HEK293 (cell line): ENCODE data around the gene WHRN.

ENCODE experiments used
- CTCF ChIA-PET: fragments of 350-600 bp; formaldehyde crosslinking; extraction: SDS; loops from one replicate; lab custom pipeline; 2021; ENCODE audit warnings: antibody characterized with exemption; lab: Yijun Ruan, JAX
- POLR2A ChIA-PET: fragments of 300-600 bp; formaldehyde crosslinking; extraction: SDS; loops from one replicate; lab custom pipeline; 2020; ENCODE audit warnings: antibody characterized with exemption, inconsistent platforms; lab: Yijun Ruan, JAX
- H3K27ac ChIP-seq: fragments of 200-500 bp; sonication (Bioruptor generic); 2 replicates; pipeline ENCODE4 v1.5.1; 2014; ENCODE audit warnings: low read depth, low read length, control low read depth, inconsistent platforms; ENCODE audit errors: extremely low read depth
- H3K36me3 ChIP-seq, 2 experiments: fragments of 200-500 bp in 1 of 2; sonication (Bioruptor generic) in 1 of 2; 1 replicate in 1 of 2; 2 replicates in 1 of 2; pipeline ENCODE4 v1.5.1; 2014 to 2017; ENCODE audit warnings: inconsistent platforms in 2 of 2, low read length in 2 of 2; ENCODE audit not compliant: control insufficient read depth in 2 of 2, insufficient read depth in 1 of 2
- H3K4me1 ChIP-seq: fragments of 200-500 bp; sonication (Bioruptor generic); 2 replicates; pipeline ENCODE4 v1.5.1; 2014; ENCODE audit warnings: mild to moderate bottlenecking, low read length, inconsistent platforms; ENCODE audit not compliant: control insufficient read depth, insufficient read depth
- H3K4me3 ChIP-seq: 2 replicates; pipeline ENCODE4 v1.5.1; 2011; ENCODE audit warnings: low read depth, mild to moderate bottlenecking, control low read depth, low read length, moderate library complexity
- H3K9me3 ChIP-seq: fragments of 200-500 bp; sonication (Bioruptor generic); 2 replicates; pipeline ENCODE4 v1.5.1; 2014; ENCODE audit warnings: low read depth, low read length, inconsistent platforms; ENCODE audit not compliant: control insufficient read depth, insufficient read depth
- PRDM10 ChIP-seq: fragments of 450-650 bp; formaldehyde crosslinking; IDR thresholded peaks from 2 replicates; pipeline ENCODE4 v1.5.1; 2016; ENCODE audit warnings: missing biosample characterization, missing genetic modification characterization
- ZBTB10 ChIP-seq: fragments of 450-650 bp; formaldehyde crosslinking; IDR thresholded peaks from 2 replicates; pipeline ENCODE4 v1.5.1; 2016; ENCODE audit warnings: missing biosample characterization, missing genetic modification characterization
- ZNF266 ChIP-seq: fragments of 450-650 bp; formaldehyde crosslinking; IDR thresholded peaks from 2 replicates; pipeline ENCODE4 v1.5.1; 2016; ENCODE audit warnings: missing biosample characterization, missing genetic modification characterization, low read depth
- ZNF548 ChIP-seq: fragments of 450-650 bp; formaldehyde crosslinking; IDR thresholded peaks from 2 replicates; pipeline ENCODE4 v1.5.1; 2016; ENCODE audit warnings: missing biosample characterization, missing genetic modification characterization
- ZNF768 ChIP-seq: fragments of 450-650 bp; formaldehyde crosslinking; IDR thresholded peaks from 2 replicates; pipeline ENCODE4 v1.5.1; 2018; ENCODE audit warnings: missing biosample characterization, mild to moderate bottlenecking, missing genetic modification characterization
- ZNF837 ChIP-seq: fragments of 450-650 bp; formaldehyde crosslinking; IDR thresholded peaks from 2 replicates; pipeline ENCODE4 v1.5.1; 2016; ENCODE audit warnings: missing biosample characterization, missing genetic modification characterization
- ZSCAN30 ChIP-seq: fragments of 450-650 bp; IDR thresholded peaks from 2 replicates; pipeline ENCODE4 v1.5.1; 2018; ENCODE audit warnings: missing biosample characterization, mild to moderate bottlenecking, missing genetic modification characterization, moderate library complexity

WHRN gene

GRCh38 chr9:114396558-114397218 is 108.6 kb downstream of the WHRN start (continued):
- no peak for TF ChIP-seq ZBTB10 (tag by site-specific recombination)
- TF ChIP-seq ZNF837 (tag by site-specific recombination) = no peak
- TF ChIP-seq PRDM10 = peak; percentile 92
- TF ChIP-seq, all 188 proteins: peak for 4

- peak; percentile 85 for TF ChIP-seq ZNF768 (tag by site-specific recombination)
- TF ChIP-seq ZNF266 = no peak
- TF ChIP-seq ZSCAN30 (tag by site-specific recombination) = no peak
- Histone ChIP-seq H3K27ac (no peak overlapping the region), H3K9me3 (no peaks in the 10 kb centered on the region), H3K4me3 (no peak overlapping the region), H3K36me3 (no peaks in the 10 kb centered on the region), H3K4me1 (no peaks in the 10 kb centered on the region)
- POLR2A ChIA-PET = no interaction called here
- CTCF ChIA-PET = interaction anchor here (0.8 to 2.8 kb wide), 5 partner anchors 8 to 56 kb away, joined by 3 to 16 read pairs (median 4); partner anchors contain the start of gene AKNA
Observed at GRCh38 chr9:114395768-114396167, 109.5 kb downstream of the WHRN start.

- Histone ChIP-seq H3K27ac (no peak overlapping the region), H3K4me1 (no peaks in the 10 kb centered on the region), H3K4me3 (no peak overlapping the region)
- CTCF ChIA-PET = interaction anchor here (0.6 to 2.8 kb wide), 6 partner anchors 8 to 56 kb away, joined by 3 to 16 read pairs (median 4); partner anchors contain the start of gene AKNA
- TF ChIP-seq PRDM10 (0 out of 2 replicates have a peak, but pooled peaks have one; percentile 19), ZNF548 (tag by site-specific recombination) (no peak)
- TF ChIP-seq, all 188 proteins: peak for 1
- POLR2A ChIA-PET = interaction anchor here (0.6 kb wide), 1 partner anchor 209 kb away, joined by 4 read pairs; no protein-coding TSS in a partner anchor
- no peaks in the 10 kb centered on the region for H3K9me3 ChIP-seq
- H3K36me3 ChIP-seq = no peaks in the 10 kb centered on the region
Observed at GRCh38 chr9:114395334-114395617, 110.0 kb downstream of the WHRN start.
